GM12872 (cell line): ENCODE results near the gene KCTD5.

Source experiments
- TF ChIP-seq, protein P1 (sequence below): IDR thresholded peaks from 3 replicates; pipeline ENCODE4 v1.5.1; 2011; ENCODE audit warnings: low read depth, mild to moderate bottlenecking, low read length, moderate library complexity; ENCODE audit not compliant: insufficient read depth

Gene KCTD5

GRCh38 chr16:2715519-2715918 is 33.2 kb downstream of the KCTD5 start:
- TF ChIP-seq, protein P1, sequence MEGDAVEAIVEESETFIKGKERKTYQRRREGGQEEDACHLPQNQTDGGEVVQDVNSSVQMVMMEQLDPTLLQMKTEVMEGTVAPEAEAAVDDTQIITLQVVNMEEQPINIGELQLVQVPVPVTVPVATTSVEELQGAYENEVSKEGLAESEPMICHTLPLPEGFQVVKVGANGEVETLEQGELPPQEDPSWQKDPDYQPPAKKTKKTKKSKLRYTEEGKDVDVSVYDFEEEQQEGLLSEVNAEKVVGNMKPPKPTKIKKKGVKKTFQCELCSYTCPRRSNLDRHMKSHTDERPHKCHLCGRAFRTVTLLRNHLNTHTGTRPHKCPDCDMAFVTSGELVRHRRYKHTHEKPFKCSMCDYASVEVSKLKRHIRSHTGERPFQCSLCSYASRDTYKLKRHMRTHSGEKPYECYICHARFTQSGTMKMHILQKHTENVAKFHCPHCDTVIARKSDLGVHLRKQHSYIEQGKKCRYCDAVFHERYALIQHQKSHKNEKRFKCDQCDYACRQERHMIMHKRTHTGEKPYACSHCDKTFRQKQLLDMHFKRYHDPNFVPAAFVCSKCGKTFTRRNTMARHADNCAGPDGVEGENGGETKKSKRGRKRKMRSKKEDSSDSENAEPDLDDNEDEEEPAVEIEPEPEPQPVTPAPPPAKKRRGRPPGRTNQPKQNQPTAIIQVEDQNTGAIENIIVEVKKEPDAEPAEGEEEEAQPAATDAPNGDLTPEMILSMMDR, result no peak

DNA sequence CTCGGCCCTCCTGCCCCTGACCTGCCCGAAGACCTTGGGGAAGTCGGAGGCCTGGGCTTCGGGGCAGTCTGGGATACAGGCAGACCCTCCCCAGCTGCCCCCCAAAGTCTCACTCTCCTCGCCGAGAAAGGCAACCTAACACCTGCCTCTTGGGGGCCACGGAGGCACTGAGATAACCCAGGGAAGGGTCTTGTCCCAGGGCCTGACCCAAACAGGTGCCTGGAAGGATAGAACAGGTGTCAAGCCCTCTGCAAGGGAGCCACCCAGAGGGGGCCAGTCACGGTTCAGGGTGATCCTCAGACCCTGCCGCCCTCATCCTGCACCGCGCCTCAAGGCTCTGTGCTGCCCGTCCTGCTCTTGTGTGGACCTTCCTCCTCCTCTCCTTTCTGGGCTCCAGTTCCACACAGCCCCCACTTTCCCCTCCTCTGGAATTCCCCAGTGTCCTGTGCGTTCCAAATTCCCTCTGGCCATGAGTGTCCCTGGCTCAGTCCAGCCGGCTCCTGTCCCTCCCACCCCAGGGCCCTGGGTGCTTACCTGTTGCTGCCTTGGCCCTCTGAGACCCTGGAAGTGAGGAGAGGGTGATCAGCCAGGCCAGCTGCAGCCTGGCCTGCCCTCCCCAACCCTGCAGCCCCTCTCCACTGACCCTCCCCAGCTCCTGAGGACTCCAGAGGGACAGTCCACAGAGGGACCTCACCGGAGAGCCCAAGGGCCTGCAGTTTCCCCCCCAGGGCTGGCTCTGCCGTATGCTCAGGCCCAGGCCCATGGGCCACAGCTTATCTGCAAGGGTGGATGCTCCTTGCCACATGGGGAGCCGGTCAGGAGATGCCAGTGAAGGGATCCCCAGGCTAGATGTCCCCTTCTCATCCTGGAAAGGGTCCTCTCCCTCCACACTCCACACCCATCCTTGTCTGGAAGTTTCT is 33.9 kb downstream of the KCTD5 start:
- TF ChIP-seq, protein P1, result no peak

DNA sequence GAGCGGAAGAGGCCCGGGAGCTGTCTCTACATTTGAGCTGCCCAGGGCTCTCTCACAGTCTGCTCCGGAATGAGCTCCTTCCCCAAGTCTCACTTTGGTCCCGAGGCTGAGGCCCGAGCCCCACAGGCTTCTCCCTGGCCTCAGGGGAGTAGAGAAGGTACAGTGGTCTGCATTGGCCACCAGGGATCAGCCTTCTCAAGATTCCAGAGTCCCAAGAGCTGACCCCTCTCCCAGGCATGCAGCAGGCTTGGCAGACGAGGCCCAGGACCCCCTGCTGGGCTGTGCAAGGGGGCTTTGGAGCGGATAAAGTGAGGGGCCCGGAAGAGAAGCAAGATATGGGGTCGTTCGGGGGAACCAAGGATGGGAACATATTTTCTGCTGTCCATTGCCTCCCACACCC is 34.6 kb downstream of the KCTD5 start:
- TF ChIP-seq, protein P1, result no peak

GRCh38 chr16:2717383-2718263 is 35.3 kb downstream of the KCTD5 start:
- TF ChIP-seq, protein P1, result no peak

DNA sequence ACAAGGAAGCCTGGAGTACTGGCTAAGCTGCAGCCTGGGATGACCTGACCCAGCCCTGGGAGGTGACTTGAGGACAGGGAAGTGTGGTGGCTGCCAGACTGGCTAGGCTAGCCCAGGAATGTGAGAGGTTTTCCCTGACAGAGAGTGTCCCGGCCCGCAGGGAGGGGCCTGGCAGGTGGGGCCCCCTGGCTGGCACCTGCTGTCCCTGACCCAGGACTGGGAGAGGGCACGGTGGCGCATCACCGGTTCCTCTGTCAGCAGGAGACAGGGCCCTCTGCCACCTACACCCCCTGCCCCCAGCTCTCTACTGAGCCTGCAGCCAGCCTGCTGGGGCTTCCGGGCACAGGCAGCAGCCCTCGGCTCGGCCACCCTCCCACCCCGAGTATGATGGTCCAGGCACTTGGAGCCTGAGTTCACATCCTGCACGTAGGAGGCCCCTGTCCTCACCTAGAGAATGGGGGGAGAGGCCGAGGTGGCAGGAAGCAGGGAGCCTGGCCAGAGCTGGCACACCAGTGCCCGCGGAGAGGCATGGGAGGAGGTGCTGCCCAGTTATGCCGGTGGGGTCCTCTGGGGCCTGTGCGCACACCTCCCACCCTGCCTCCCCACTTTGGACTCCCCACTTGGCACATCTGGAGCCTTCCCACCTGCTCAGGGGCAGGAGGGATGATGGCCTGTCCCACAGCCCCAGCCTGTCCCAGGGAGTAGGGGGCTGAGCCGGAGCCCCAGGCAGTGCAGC is 37.2 kb downstream of the KCTD5 start:
- TF ChIP-seq, protein P1, result no peak

- TF ChIP-seq, protein P1, result no peak
Measured at GRCh38 chr16:2720064-2720457, 37.7 kb downstream of the KCTD5 start, which contains the start of gene PRSS27. TSS of gene PRSS27 (minus strand) at chr16:2720224. CDS start at chr16:2720160, 64 bp downstream.
